Ovary (tissue), 3 donors: ENCODE measurements around the gene RHOU.

Experiments
- POLR2A ChIP-seq: fragments of 450-650 bp; IDR thresholded peaks from one replicate; pipeline ENCODE4 v1.6.1; 2017; ENCODE audit warnings: antibody characterized with exemption, mild to moderate bottlenecking, moderate library complexity
- TF ChIP-seq, protein P1 (sequence below), 3 donors: fragments of 450-650 bp in 2 of 3; fragments of 200-600 bp in 1 of 3; IDR thresholded peaks; one replicate each; pipeline versions ENCODE4 v1.5.1 to v1.8.0; 2016 to 2022; ENCODE audit warnings: antibody characterized with exemption in 3 of 3, mild to moderate bottlenecking in 1 of 3
- donor health status: DM: no; HTN: no; CAD: no.

DNA sequence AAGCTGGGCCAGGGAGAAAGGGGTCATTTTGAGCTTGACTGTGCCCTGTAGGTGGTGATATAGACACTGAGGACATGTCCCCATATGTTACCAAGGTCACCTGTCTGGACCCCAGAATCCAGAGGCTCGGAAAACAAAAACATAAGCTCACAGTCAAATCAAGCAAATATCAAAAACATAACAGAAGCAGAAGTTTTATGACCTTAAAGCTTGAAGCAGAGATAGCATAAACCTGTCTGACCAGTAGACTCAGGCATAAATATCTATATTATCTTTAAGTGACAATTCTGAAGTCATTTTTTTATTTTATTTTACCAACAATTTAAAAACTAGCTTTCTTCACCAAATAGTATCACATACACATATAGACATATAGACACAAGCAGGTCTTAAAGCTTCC lies 32.8 kb upstream of the RHOU start:
- TF ChIP-seq, protein P1, sequence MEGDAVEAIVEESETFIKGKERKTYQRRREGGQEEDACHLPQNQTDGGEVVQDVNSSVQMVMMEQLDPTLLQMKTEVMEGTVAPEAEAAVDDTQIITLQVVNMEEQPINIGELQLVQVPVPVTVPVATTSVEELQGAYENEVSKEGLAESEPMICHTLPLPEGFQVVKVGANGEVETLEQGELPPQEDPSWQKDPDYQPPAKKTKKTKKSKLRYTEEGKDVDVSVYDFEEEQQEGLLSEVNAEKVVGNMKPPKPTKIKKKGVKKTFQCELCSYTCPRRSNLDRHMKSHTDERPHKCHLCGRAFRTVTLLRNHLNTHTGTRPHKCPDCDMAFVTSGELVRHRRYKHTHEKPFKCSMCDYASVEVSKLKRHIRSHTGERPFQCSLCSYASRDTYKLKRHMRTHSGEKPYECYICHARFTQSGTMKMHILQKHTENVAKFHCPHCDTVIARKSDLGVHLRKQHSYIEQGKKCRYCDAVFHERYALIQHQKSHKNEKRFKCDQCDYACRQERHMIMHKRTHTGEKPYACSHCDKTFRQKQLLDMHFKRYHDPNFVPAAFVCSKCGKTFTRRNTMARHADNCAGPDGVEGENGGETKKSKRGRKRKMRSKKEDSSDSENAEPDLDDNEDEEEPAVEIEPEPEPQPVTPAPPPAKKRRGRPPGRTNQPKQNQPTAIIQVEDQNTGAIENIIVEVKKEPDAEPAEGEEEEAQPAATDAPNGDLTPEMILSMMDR (IDR thresholded peaks at IDR 0.05), result no peak
- no peak for TF ChIP-seq POLR2A
